NCI-H446 treated with DMSO at 0.1 percent for 48 hours (cell line): ENCODE results near the gene ORC1.
A peak's percentile ranks its signal among the peaks of the same experiment; 100 is the strongest.

Experiments
- DNase-seq: peaks from one replicate; lab custom pipeline; 2025; lab: John Stamatoyannopoulos, UW

Gene ORC1

DNA sequence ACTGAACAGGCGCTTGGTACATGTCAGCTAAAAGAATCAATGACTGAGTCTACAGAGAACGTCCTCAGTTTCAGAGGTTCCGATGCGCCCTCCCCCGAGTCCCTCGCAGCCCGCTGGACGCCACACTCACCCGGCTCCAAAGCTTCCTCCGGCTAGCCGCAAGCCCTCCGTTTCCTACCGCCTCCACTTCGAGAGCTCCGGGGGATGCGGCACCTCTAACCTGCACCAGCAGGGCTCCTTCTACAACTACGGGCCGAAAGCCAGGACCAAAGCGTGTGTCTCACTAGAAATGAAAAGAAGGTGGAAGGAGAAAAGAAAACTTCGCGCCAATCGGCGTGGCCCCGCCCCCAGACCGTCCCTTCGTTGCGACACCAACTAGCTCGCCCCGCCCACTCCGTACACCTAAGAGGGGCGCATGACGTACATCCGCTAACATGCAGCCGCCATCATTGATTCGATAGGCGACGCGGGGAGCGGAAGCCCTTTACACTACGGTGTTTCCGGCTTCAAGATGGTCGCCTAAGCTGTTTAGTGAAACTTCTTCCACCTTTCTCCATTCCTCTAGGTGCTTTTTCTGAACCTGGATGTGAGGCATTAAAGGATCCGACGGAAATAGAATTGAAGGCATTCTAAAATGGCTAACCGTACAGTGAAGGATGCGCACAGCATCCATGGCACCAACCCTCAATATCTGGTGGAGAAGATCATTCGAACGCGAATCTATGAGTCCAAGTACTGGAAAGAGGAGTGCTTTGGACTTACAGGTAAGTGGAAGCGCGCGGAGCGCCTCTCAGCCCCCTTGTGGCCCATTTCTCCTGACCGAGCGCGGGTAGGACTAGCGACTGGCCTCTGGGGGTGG lies at the start of gene ORC1, which contains the start of gene PRPF38A:
Gene ORC1, minus strand, starts transcription at position 308 of the 859 bp plus-strand sequence. CDS start 2,200 bp downstream, outside the sequence.
Gene PRPF38A, plus strand, starts transcription at position 487 of the 859 bp plus-strand sequence. Its CDS starts 148 bp downstream, at position 635.
- peak; percentile 97 for DNase-seq

DNA sequence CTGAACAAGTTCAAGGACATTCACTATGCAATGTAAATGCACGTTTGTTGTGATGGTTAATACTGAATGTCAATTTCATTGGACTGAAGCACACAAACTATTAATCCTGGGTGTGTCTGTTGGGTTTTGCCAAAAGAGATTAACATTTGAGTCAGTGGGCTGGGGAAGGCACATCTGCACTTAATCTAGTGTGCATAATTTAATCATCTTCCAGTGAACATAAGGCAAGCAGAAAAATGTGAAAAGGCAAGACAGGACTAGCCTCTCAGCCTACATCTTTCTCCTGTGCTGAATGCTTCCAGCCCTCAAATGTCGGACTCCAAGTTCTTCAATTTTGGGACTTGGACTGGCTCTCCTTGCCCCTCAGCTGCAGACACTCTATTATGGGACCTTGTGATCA lies 40.2 kb upstream of the ORC1 start:
- no peak for DNase-seq

DNA sequence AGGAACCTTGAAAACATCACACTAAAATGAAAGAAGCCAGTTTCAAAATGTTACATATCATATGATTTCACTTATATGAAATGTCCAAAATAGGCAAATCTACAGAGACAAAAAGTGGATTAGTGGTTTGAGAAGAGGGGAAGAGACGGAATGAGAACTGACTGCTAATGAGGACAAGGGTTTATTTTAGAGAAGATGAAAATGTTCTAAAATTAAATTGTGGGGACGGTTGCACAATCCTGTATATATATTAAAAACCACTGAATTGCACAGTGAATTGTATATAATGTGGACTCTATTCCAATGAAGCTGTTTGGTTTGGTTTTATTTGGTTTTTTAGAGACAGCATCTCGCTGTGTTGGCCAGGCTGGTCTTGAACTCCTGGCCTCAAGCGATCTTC lies 35.8 kb upstream of the ORC1 start:
- no peak for DNase-seq

DNA sequence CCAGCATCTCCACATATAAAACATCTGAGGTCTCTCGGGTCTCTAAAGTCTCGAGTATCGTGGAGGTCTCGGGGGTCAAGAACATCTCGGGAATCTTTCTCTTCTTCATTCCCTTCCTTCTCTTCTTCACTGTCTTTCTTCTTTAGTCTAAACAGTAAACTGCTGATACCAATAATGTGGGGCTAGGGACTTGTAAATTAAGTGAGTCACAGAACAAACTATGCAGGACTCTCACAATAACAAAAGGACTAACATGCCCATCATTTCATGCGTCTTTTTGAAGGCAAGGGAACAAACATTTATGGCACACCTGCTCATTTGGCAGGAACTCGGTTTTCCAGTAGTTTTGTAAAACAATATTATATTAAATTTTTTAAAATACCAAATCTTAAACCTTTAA lies 32.6 kb upstream of the ORC1 start:
- DNase-seq: no peak

DNA sequence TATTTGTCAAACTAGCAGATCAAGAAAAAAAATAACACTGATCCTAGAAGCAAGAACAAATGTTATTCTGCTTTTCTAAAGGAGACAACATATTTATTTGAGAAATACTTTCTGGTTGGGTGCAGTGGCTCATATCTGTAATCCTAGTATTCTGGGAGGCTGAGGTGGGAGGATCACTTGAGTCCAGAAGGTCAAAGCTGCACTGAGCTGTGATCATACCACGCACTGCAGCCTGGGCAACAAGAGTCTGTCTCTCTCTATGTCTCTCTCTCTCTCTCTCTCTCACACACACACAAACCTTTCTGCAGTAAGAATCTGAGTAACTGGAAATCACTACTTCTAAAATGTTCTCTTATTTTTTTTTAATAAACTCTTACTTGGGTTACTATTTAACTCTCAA lies 31.4 kb upstream of the ORC1 start:
- no peak for DNase-seq

DNA sequence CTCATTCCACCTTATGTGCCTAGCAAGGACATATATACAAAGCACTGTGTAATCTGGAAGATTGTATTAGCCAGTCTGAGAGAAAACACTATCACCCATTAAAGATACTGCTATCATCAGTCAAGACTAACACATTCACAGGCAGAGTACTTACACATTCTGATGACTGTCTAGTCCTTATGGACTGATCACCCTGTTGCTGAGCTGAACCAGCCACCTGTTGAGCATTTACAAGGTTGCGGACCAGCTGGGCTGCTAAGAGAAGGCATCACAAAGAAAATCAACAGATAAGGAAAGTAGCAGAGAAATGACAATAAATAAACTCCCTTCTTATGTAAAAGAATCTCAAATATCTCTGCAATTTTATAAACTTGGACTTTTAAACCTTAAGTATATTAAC lies 31.0 kb upstream of the ORC1 start:
- DNase-seq: no peak

DNA sequence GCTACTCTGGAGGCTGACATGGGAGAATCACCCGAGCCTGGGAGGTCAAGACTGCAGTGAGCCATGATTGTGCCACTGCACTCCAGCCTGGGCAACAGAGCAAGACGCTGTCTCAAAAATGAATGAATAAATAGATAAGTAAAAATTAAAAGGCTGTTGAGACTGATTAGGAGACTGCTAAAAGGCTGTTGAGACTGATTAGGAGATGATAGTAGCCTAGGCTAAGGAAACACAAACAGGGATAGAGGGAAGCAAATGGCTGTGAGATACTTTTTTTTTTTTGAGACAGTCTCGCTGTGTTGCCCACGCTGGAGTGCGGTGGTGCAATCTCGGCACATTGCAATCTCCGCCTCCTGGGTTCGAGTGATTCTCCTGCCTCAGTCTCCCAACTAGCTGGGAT lies 28.6 kb upstream of the ORC1 start:
- DNase-seq: no peak

DNA sequence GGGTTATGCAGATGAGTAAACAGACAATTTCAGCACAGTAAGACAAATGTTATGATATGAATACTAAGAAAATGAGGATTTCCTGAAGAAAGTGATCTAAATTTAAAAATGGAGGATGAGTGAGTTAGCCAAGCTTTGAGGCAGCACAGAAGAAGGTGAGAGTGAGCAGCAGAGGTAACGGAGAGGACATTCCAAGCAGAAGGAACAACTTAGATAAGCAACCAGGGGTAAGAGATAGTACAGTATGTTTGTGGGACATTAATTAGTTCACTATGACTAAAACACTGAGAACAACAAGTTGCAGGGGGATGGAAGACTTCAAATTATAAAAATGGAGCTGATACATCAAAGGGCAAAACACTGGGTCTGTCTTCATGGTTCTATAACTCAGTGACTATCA lies 22.9 kb upstream of the ORC1 start:
- DNase-seq: no peak

DNA sequence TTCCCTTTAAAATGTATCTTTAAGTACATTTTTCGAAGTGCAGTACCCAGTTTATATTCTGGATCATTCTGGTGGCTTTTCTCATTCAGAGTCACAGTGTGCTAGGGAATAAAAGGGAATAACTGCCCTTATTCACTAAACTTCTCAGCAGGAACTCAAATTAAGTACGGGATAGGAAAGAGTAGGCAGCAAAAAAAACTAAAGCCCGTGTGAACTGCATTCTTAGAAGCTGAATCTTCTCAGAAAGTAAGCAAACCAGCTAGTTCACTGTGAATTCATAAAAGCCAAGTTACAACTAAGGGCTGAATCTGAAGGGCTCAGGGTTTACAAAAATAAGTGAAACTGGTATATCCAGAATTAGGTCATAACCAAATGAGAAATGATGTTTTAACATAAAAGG lies 22.1 kb upstream of the ORC1 start:
- no peak for DNase-seq

DNA sequence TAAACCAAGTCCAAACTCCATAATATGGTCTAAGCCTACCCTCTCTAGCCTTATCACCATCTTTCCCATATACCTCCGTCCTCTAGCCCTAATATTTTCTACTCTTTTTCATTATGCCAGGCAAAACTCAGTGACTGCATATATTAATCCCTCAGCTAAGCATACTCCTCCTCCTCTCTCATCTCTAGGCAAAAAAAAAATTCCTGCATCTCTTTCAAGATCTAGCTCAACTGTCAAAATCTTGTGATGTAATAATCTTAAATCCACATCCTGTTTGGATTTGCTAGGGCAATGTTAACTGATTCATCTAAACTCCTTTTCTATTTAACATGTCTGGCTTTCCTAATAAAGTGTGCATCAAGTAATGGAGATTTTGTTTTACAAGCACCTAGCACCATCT lies 20.6 kb upstream of the ORC1 start:
- no peak for DNase-seq

DNA sequence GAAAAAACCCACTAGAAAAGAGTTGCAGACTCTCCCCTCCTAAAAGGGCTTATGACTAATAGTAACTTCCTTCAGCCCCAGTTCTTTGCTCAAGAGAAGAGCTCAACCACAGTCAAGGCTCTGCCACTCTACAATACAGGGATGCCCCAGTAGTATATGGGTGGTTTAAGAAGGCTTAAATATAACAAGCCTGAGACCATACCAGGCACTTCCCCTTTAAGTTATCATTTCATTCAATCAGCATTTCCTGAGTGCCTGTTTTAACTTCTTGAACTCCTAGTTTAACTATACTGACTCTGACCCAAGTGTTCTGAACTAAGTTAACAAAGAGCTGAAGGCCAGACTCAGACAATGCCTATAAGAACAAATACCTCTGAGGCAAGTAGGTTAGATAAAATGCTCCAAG lies 20.0 kb upstream of the ORC1 start:
- no peak for DNase-seq

DNA sequence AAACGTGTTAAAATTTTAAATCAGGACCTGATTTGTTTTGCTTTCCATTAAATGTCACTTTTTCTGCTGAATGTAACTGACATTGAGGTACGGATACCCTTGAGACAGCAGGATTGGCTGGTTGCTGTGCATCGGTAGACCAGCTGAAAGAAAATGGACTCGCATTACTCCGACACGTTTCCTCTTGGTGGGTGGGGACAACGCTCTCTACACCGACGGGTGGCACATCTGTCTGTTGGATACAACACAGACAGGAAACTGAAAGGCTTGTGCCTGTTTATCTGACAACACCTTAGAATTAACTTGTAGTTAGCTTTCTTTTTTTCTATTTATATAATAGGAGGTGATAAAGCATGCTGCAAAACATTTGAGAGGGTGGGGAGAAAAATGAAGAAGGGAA lies 19.5 kb upstream of the ORC1 start:
- DNase-seq: no peak

DNA sequence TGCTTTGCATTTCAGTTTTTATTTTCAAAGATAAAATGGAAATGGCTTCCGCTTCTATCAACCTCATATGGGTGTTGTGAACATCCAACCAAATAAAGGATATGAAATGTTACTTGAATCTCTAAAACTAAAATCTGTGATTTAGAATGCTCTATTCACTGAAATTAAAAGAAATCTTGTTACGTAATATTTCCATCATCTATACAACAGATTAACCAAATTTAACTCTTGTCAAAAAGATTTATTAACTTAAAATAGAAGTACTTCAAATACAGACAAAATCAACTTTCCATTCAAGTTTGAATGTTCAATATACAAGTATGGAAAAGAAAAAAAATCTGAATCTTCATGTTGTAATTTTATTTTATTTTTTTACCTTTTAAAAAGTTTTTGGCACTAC lies 18.8 kb upstream of the ORC1 start:
- no peak for DNase-seq

DNA sequence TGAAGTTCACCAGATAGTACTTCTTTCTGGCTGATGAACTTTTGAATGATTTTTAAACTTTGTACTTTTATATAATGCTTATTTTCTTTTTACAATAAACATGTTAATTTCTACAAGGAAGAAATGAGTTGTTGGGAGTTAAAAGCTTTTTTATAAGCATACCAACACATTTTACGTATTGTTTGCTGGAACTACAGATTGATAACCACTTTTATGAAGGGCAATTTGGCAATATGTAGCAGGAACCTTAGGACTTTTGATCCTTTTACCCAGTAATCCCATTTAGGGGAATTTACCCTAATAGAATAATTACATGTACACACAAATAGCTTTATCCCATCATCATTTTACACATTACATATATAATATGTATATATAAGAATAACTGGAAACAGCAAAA lies 16.5 kb upstream of the ORC1 start:
- DNase-seq: no peak

DNA sequence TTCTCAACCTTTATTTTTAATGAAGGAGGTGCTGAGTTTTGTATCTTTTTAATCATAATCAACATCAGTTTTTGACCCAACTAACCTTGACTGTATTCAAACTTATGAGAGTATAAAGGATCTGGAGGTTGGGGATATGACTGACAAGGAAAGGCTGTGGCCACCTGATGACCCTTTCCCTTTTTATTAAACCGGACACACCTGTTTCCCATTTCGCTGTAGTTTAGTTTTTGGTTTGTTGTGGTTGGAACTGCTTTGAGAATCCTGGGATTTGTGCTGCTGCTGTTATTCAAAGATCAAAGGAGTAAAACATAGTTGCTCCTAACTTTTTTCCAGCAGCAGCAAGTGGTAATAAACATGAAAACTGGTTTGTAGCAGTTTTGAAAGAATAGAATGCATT lies 12.6 kb upstream of the ORC1 start:
- DNase-seq: no peak

DNA sequence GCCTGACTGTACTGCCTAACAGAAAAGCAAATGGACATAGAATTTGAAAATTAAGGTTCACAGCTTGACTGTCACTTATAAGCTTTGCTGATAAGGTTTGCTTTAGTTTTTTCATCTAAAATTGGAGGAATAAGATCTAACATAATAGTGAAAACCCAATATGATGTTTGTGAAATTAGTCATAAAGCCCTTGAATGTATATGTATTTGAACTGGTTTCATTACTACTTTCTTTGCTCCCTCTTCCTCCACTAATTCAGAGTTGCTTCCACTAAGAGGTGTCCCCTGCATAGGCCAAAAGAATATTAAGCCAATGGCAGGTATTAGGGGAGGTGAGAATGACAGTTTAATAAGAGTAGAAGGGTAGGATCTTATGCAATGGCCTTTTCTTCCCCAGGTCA lies 10.7 kb upstream of the ORC1 start:
- DNase-seq: no peak

DNA sequence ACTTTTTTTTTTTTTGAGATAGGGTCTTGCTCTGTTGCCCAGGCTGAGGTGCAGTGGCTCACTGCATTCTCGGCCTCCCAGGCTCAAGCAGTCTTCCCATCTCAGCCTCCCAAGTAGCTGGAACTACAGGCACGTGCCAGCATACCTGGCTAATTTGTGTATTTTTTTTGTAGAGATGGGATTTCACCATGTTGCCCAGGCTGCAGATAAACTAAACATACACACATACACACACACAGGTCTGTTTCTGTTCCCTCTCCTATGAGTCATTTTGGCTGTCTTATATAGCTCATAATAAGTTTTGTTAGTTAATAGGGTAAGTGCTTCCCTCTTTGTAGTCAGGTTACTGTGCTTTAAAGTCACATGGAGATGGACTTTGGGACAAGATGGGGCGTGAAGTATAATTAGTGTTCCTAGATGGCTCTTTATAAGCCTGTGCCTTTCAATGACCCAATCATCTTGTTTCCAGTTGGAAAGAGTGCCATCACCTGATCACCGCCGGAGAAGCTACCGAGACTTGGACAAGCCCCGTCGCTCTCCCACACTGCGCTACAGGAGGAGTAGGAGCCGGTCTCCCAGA lies 9.3 kb upstream of the ORC1 start:
- no peak for DNase-seq

DNA sequence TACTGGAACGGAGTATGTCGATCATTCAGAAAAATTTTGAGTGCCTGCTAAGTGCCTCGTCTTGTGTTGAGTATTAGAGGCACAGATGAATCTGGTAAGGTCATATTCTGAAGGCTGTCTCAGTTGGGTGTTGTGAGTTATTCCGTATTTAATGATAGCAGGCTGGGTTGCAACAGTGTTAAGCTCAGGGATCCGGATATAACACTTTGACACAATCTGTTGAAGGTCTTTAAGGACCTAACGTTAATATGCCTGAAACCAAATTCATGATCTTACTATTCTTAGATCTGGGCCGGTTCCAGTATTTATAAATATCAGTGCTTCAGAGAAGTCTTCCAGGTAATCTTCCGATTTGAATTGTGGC lies 734 bp upstream of the ORC1 start:
- DNase-seq: no peak

DNA sequence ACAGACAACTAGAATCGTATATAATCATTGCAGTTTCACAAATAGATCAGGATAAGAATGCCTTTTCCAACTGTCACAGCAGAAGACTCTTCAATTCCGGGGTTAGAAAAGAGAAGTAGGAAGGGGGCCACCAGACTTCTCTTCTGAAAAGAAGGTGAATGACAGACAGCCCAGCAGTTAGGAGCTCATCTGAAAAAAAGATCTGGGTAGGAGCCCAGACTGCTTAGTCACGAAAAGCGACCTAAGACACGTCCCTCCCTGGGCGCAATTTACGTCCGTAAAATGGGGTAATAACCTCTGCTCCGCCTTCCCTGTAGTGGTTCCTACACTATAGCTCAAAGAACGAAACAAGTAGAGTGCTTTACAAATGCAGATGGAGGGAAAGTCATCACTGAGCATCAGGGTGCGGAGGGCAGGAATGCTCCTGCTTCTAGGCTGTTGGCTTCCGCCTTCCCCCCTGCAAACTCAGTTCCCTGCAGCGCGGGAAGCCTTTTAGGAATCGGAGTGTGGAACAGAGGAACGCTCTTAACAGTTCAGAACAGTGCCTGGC lies 582 bp downstream of the ORC1 start:
- DNase-seq: peak; percentile 45

DNA sequence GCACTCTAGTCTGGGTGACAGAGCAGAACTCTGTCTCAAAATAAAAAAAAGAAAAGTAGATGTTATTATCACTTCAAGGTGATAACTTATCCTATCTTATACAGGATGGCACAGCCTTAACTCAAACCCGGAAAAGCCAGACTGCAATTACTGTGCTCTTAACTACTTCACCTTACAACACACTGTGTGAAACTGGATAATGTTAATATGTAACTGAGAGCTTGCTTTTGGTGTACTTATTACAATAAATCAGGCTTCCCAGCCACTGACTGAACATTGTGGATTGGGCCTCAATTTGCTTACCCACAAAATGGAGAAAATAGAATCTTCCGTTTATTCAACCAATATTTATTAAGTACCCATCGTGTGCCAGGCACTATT lies 1.4 kb downstream of the ORC1 start:
- no peak for DNase-seq

DNA sequence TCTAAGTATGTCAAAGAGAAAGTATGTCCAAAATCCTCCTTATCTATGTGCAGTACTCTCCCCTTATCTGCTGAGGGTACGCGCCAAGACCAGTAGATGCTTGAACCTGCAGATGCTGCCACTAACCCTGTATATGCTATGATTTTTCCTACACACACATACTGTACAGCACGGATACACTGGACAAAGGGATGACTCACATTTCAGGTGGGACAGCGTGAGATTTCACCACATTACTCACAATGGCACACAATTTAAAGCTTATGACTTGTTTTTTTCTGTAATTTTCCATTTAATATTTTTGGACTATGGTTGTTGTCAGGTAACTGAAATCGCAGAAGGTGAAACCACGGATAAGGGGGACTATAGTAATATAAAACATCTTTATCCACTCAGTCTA lies 4.1 kb downstream of the ORC1 start:
- no peak for DNase-seq

DNA sequence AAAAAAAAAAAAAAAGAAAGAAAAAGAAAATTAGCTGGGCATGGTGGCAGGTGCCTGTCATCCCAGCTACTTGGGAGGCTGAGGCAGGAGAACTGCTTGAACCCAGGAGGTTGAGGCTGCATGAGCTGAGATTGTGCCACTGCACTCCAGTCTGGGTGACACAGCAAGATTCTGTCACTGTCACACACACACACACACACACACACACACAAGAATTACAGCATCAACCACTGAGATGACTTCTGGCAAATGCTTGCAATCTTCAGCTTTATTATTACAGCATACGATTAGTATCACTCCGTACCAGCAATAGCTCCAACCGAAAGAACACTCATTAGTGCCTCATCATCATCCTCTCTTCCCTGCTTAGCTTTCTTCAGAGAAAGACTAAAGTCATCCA lies 4.6 kb downstream of the ORC1 start:
- DNase-seq: no peak

DNA sequence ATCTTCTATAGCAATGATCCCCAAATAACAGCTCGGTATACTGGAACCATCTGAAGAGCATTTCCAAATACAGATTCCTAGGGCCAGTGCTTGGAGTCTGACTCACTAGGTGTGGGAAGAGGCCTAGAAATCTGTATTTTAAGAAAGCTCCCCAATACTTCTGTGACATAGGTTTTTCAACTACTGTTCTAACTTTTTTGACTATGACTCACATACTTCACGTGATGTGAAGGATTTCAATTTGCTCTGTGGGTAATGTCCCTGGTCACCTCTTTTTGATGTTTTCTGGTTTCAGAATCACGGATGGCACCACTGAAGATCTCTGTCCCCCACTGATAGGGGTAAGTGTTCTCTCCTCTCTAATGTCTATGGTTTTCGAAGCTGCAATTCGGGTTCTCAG lies 11.0 kb downstream of the ORC1 start:
- DNase-seq: no peak

DNA sequence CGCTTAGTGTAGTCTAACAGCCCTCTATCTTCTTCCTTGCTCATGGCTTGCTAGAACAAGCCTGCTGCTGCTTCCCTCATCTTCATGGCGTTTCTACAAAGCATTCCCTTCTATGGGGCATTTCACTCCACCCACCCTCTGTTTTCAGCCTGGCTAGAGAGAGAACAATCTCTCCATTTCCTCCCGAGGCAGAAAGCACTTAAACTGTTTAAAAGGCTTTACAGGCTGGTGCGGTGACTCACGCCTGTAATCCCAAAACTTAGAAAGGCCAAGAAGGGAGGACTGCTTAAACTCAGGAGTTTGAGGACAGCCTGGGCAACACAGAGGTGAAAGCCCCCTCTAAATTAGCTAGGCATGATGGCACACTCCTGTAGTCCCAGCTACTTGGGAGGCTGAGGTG lies 17.8 kb downstream of the ORC1 start:
- no peak for DNase-seq
